ENCODE measurements around the gene DLG2.

GRCh38 chr11:83924795-83925542 lies 1702.2 kb downstream of the DLG2 start:
- TF ChIP-seq, protein P1, sequence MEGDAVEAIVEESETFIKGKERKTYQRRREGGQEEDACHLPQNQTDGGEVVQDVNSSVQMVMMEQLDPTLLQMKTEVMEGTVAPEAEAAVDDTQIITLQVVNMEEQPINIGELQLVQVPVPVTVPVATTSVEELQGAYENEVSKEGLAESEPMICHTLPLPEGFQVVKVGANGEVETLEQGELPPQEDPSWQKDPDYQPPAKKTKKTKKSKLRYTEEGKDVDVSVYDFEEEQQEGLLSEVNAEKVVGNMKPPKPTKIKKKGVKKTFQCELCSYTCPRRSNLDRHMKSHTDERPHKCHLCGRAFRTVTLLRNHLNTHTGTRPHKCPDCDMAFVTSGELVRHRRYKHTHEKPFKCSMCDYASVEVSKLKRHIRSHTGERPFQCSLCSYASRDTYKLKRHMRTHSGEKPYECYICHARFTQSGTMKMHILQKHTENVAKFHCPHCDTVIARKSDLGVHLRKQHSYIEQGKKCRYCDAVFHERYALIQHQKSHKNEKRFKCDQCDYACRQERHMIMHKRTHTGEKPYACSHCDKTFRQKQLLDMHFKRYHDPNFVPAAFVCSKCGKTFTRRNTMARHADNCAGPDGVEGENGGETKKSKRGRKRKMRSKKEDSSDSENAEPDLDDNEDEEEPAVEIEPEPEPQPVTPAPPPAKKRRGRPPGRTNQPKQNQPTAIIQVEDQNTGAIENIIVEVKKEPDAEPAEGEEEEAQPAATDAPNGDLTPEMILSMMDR (IDR thresholded peaks at IDR 0.05): no peak
- TF ChIP-seq EP300 (IDR thresholded peaks at IDR 0.05) (no peak), POLR2AphosphoS5 (IDR thresholded peaks at IDR 0.05) (no peak)
